ENCODE measurements around the gene WDR70. TPM values are rescaled to one million over a fixed set of nuclear protein-coding genes. Genes with fewer than 3 reads are reported as not detected.

Gene WDR70
- total and polyA plus RNA-seq, 10 of the 15 experiments (the other 5 are each of a cell fraction or from before 2014, with no cell fraction given): 10.9 to 33.6 (median 29.1) TPM

GRCh38 chr5:37520811-37521210 is 141.7 kb downstream of the WDR70 start:
- ChIA-PET POLR2A (no interaction called here), RAD21 (ENCODE audit: unreplicated experiment) (no interaction called here), SMC1A (ENCODE audit: uncharacterized antibody, unreplicated experiment) (no interaction called here), CTCF (no interaction called here)
- no peak for DNase-seq (ENCODE audit: low read depth, low spot score)
- no peaks in the 10 kb centered on the region for H4K20me1 ChIP-seq (ENCODE audit: control insufficient read depth, insufficient read depth)
- H3K4me3 ChIP-seq: no peak overlapping the region
- H3K9ac ChIP-seq (ENCODE audit: control insufficient read depth, insufficient read depth, low read length): no peak overlapping the region
- no peak overlapping the region for H3K27ac ChIP-seq (ENCODE audit: control insufficient read depth, insufficient read depth)
- no peak overlapping the region for H2AFZ ChIP-seq (ENCODE audit: control insufficient read depth, low read depth, low read length)
- peak; percentile 31 for FAIRE-seq
- no peak for TF ChIP-seq EP300 (IDR thresholded peaks at IDR 0.05; ENCODE audit: borderline replicate concordance in 1 of 2, control insufficient read depth in 1 of 2, low read depth in 2 of 2, low read length in 2 of 2)
- no peak for TF ChIP-seq ZBED1 (IDR thresholded peaks at IDR 0.05; ENCODE audit: borderline replicate concordance)
- no peak for TF ChIP-seq IKZF2 (IDR thresholded peaks at IDR 0.05)
- no peak for TF ChIP-seq TCF3 (IDR thresholded peaks at IDR 0.05; ENCODE audit: borderline replicate concordance, insufficient read depth, low read depth, low read length)
- no peak for TF ChIP-seq MYC (IDR thresholded peaks at IDR 0.05; ENCODE audit: insufficient read depth, insufficient read length, insufficient replicate concordance, low read length, severe bottlenecking)
- TF ChIP-seq CTCF (IDR thresholded peaks at IDR 0.05 in 2 of 3, conservative IDR thresholded peaks at IDR 0.05 in 1 of 3; ENCODE audit: control insufficient read depth in 2 of 3, extremely low read depth in 1 of 3, insufficient read depth in 1 of 3, low read depth in 3 of 3, low read length in 3 of 3): no peak
- TF ChIP-seq NFXL1 (IDR thresholded peaks at IDR 0.05; ENCODE audit: borderline replicate concordance): no peak
- no peak for TF ChIP-seq ZNF207 (IDR thresholded peaks at IDR 0.05; ENCODE audit: borderline replicate concordance)
- no peak for TF ChIP-seq RELB (IDR thresholded peaks at IDR 0.05; ENCODE audit: low read depth)
- no peak for TF ChIP-seq SKIL (IDR thresholded peaks at IDR 0.05; ENCODE audit: low read depth, poor library complexity, severe bottlenecking)
- no peaks in the 10 kb centered on the region for H3K27me3 ChIP-seq (replicated peaks in 1 of 2; ENCODE audit: control insufficient read depth in 2 of 2, insufficient read depth in 2 of 2, low read length in 1 of 2)
- WGBS (ENCODE audit: insufficient coverage, insufficient replicate concordance, low lambda C conversion rate, missing lambda C conversion rate): 92% methylated on average over 1 of the region's 1 CpG
- no peaks in the 10 kb centered on the region; the same call in 2 of the 3 replicates for H3K9me3 ChIP-seq (replicated peaks; ENCODE audit: control insufficient read depth, insufficient read depth, low read length)
- intact Hi-C loops (cut with micrococcal nuclease; ENCODE audit: unreplicated experiment) (no loop called here), in situ Hi-C loops (cut with MboI) (no loop called here)
- BruUV-seq (replicated peaks): no TSS peak
- no peaks in the 10 kb centered on the region for H3K4me1 ChIP-seq (ENCODE audit: control insufficient read depth, insufficient read depth, low read length)
- no peaks in the 10 kb centered on the region for H3K79me2 ChIP-seq (ENCODE audit: control insufficient read depth, insufficient read depth, low read length)
- ATAC-seq: no peak
- no peaks in the 10 kb centered on the region; a peak in 1 of 4 replicates for H3K36me3 ChIP-seq (ENCODE audit: control insufficient read depth in 2 of 2, insufficient read depth in 2 of 2, low read length in 1 of 2)
- H3K4me2 ChIP-seq (ENCODE audit: control insufficient read depth, insufficient read depth): no peak overlapping the region

Data from GM12878 (cell line).